NCI-H2107 (cell line): ENCODE results near the gene COL19A1.

Source experiments
- DNase-seq: peaks from one replicate; lab custom pipeline; 2025; lab: John Stamatoyannopoulos, UW

COL19A1 gene

GRCh38 chr6:70059039-70059719 lies 192.8 kb downstream of the COL19A1 start:
- no peak for DNase-seq

DNA sequence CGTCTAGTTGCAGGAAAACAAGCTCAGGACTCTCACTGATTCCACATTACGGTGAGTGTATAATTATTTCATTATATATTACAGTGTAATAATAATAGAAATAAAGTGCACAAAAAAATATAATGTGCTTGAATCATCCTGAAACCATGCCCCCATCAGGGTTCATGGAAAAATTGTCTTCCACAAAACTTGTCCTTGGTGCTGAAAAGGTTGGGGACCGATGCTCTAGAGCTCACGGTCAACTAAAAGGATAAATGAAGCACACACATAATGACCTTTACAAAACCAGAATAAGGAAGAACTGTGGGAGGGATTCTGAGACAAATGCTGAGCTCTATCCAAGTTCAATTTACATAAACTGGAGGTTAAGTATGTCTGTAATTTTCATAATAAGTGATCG lies 194.3 kb downstream of the COL19A1 start:
- no peak for DNase-seq

GRCh38 chr6:70061546-70061945 lies 195.2 kb downstream of the COL19A1 start:
- DNase-seq: no peak

GRCh38 chr6:70062010-70062409 lies 195.7 kb downstream of the COL19A1 start:
- DNase-seq: no peak

GRCh38 chr6:70072540-70073179 lies 206.3 kb downstream of the COL19A1 start:
- no peak for DNase-seq

DNA sequence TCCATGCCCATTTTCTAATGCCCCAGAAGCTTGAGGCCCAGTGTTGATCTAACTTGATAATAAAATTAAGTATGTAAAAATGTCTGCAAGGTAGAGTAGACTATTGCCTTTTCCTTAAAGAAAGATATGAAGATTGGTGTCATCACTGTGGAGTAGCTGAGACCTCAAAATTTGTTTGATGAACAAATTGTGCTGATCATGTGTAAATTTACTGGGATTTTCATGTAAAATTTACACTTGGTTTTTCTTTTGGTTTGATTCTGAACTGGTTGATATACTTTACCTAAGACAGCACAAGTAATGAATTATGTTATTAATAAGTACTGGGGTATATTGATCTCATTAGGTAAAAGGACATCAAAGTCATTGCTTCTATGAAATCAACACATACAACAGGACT lies 207.3 kb downstream of the COL19A1 start:
- no peak for DNase-seq

GRCh38 chr6:70079241-70079640 lies 212.9 kb downstream of the COL19A1 start:
- DNase-seq: no peak

DNA sequence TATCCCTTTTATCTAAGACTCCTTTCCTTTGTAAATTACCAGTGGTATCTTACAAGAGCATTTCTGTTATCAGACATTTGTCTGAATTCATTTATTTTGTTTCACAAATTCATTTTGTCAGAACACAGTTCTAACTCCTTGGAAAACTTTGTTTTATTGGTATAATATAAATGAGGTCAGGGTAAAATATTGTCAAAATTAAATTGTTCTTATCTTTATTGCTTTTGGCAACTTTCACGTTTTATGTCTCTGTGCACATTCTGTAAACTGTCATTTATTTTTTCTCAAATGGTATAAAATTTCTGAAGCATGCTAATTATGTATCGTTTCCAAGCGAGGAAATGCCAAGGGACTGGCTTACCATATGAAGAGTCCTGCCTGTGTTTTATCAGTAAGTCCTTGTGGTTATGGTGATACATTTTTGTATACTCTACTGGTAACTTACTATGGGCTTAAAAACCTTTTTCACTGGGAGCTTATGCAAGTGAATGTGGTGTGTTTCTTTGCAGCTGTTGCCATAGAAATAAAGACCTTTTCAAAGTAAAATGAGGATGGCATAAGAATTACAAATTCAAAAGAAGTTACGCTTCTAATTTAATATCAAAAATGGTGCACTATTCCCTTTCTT lies 214.2 kb downstream of the COL19A1 start:
- DNase-seq: no peak

- DNase-seq: no peak
Measured at GRCh38 chr6:70082830-70083229, 216.5 kb downstream of the COL19A1 start.

- no peak for DNase-seq
Measured at GRCh38 chr6:70086806-70087205, 220.4 kb downstream of the COL19A1 start.

- no peak for DNase-seq
Measured at GRCh38 chr6:70094156-70094555, 227.8 kb downstream of the COL19A1 start.

GRCh38 chr6:70099732-70100131 lies 233.4 kb downstream of the COL19A1 start:
- DNase-seq: no peak

DNA sequence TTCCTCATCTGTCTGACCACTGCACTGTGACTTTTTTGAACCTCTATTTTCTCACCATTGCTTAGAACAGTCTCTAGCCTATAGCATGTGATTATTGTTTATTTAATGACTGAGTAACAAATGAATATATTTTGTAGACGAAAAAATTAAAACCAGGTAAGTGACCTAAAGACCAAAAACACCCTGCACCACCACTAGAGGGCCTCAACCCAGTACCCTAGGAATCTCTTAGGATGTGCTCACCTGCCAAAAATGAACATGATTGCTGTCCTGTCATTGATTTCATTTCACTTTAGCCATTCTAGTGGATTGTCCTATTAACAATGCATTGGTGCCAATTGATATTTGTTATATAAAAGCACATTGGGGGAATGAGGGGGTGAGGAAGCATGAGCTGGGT lies 237.4 kb downstream of the COL19A1 start:
- DNase-seq: no peak

GRCh38 chr6:70107852-70108629 lies 241.7 kb downstream of the COL19A1 start:
- DNase-seq: no peak

DNA sequence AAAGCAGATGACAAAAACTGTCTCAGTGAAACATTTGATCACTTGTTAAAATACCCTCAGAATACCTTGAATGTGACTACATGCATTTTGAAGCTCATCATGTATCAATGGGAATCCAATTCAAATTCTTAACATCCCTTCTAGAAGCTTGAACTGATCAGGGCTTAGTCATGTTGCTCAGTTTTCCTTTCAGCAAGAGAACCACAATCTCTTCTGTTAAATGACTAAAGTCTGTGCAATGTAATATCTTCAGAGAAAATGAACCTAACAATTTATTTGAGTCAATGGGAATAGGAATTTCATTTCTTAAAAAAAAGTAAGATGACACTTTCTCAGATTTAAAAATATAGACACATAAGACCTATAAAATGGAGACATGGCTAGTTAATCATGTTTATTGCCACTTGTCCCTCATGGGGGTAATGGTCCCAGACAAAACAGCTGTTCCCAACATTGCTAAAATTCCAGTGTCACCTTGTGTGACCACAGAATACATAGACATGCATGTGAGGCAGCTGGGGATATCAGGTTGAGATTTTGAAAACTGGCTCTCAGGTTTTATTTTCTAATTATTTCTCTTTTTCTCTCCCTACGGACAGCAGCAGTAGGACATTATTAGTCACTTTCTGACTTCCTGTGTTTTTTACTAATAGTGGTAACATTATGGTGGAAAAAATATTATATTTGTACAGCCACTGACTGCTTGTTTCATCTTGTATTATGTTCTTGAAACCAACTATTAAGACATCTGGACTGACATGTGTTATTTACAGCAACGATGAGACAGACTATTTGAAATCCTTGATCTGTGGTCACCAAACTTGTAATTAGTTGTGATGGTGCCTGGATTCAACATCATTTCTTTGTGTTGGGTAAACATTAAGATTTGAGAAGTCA lies 244.0 kb downstream of the COL19A1 start:
- no peak for DNase-seq

- no peak for DNase-seq
Measured at GRCh38 chr6:70111737-70112136, 245.4 kb downstream of the COL19A1 start.

DNA sequence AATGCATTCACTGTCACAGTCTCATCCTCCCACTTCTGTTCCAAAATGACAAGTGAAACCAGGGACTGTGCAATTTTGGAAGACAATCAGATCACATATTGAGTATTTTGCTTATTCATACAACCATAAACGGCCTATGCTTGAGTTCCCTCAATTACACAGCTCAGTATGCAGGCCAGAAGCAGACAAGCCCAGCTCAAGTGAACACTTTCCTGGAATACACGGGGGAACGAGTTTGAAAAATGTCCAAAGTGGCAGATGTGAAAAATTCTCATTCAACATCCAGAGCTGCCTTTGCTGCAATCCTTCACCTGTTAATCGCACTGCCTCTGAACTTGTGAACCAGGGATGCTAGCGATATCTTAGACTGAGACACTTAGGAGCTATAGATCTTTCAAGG lies 246.4 kb downstream of the COL19A1 start:
- no peak for DNase-seq

DNA sequence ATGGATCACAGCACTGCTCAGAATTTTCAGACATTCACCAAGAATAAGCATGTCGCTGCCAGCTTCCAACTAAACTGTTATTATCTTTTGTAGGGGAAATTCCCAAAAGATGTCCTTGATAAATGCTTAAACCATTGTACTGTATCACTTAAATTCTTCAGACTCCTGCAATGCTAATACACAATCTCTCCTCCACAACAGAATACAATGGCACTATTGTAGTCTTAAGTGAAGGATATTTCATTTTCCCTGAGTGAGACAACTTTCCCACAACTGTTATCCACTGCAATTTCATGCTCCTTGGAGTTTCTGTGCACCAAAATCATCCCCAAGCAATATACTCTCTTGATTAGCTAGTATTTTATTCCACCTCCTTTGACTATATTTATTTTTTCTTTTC lies 246.8 kb downstream of the COL19A1 start:
- no peak for DNase-seq

GRCh38 chr6:70118670-70119069 lies 252.3 kb downstream of the COL19A1 start:
- no peak for DNase-seq

- no peak for DNase-seq
Measured at GRCh38 chr6:70119218-70119835, 253.0 kb downstream of the COL19A1 start.

- DNase-seq: no peak
Measured at GRCh38 chr6:70124443-70124842, 258.1 kb downstream of the COL19A1 start.
